OCI-LY1 (cell line): ENCODE data around the gene TRAFD1.

Experiments used
- H2AFZ ChIP-seq: fragments of 200-600 bp; sonication (generic), shearing (Covaris generic); 2 replicates; pipeline ENCODE4 v1.6.0; 2014; ENCODE audit warnings: antibody characterized with exemption, mild to moderate bottlenecking, low read length
- H3F3A ChIP-seq: fragments of 200-600 bp; sonication (generic), shearing (Covaris generic); 2 replicates; pipeline ENCODE4 v1.6.0; 2014; ENCODE audit warnings: mild to moderate bottlenecking, antibody characterized with exemption, low read length, moderate library complexity; ENCODE audit not compliant: insufficient read depth
- H3K27ac ChIP-seq: fragments of 200-600 bp; sonication (generic); 2 replicates; pipeline ENCODE4 v1.5.1; 2014; ENCODE audit warnings: low read length, mixed run types, mild to moderate bottlenecking, low read depth; ENCODE audit not compliant: poor library complexity, severe bottlenecking
- H3K27me3 ChIP-seq: fragments of 200-600 bp; sonication (generic); 2 replicates; pipeline ENCODE4 v1.6.0; 2014; ENCODE audit warnings: antibody characterized with exemption, mild to moderate bottlenecking, low read length, moderate library complexity; ENCODE audit not compliant: insufficient read depth
- H3K36me3 ChIP-seq: fragments of 200-600 bp; sonication (generic); 2 replicates; pipeline ENCODE4 v1.6.1; 2014; ENCODE audit warnings: mild to moderate bottlenecking, antibody characterized with exemption, low read length, moderate library complexity, mixed read lengths; ENCODE audit not compliant: insufficient read depth
- H3K4me1 ChIP-seq: fragments of 200-600 bp; sonication (generic); 2 replicates; pipeline ENCODE4 v1.5.1; 2014; ENCODE audit warnings: mild to moderate bottlenecking, low read length, moderate library complexity; ENCODE audit not compliant: insufficient read depth, severe bottlenecking
- H3K4me2 ChIP-seq: fragments of 200-600 bp; sonication (generic), shearing (Covaris generic); 2 replicates; pipeline ENCODE4 v1.6.1; 2014; ENCODE audit warnings: low read length
- H3K4me3 ChIP-seq: fragments of 200-600 bp; sonication (generic); 2 replicates; pipeline ENCODE4 v1.5.1; 2014; ENCODE audit warnings: low read length, low read depth, mild to moderate bottlenecking, mixed read lengths; ENCODE audit not compliant: poor library complexity, severe bottlenecking
- H3K79me2 ChIP-seq: fragments of 200-600 bp; shearing (Covaris generic); 2 replicates; pipeline ENCODE4 v1.6.1; 2016; ENCODE audit warnings: mixed run types, low read length, mixed read lengths; ENCODE audit not compliant: insufficient read depth
- H3K9ac ChIP-seq: fragments of 200-600 bp; sonication (generic), shearing (Covaris generic); 2 replicates; pipeline ENCODE4 v1.6.1; 2014; ENCODE audit warnings: mild to moderate bottlenecking, low read length, mixed read lengths
- H3K9me2 ChIP-seq: fragments of 200-600 bp; sonication (generic), shearing (Covaris generic); 2 replicates; pipeline ENCODE4 v1.6.1; 2014; ENCODE audit warnings: low read depth, mild to moderate bottlenecking, low read length, mixed read lengths
- H3K9me3 ChIP-seq: fragments of 200-600 bp; shearing (Covaris generic); 2 replicates; pipeline ENCODE4 v1.6.1; 2014; ENCODE audit warnings: low read length, mixed read lengths
- H4K20me1 ChIP-seq: fragments of 200-600 bp; sonication (generic), shearing (Covaris generic); 2 replicates; pipeline ENCODE4 v1.6.0; 2016; ENCODE audit warnings: mild to moderate bottlenecking, low read length; ENCODE audit not compliant: insufficient read depth
- EZH2 ChIP-seq: fragments of 200-600 bp; sonication (generic), shearing (Covaris generic); IDR thresholded peaks from 2 replicates; pipeline ENCODE4 v1.8.0; 2017; ENCODE audit warnings: borderline replicate concordance, mixed run types, mild to moderate bottlenecking, antibody characterized with exemption, low read length, moderate library complexity, mixed read lengths
- TF ChIP-seq, protein P1 (sequence below): fragments of 200-600 bp; sonication (generic), shearing (Covaris generic); IDR thresholded peaks from 2 replicates; pipeline ENCODE4 v1.5.1; 2017; ENCODE audit warnings: mild to moderate bottlenecking, antibody characterized with exemption, low read length, moderate library complexity, mixed read lengths

The TRAFD1 gene

DNA sequence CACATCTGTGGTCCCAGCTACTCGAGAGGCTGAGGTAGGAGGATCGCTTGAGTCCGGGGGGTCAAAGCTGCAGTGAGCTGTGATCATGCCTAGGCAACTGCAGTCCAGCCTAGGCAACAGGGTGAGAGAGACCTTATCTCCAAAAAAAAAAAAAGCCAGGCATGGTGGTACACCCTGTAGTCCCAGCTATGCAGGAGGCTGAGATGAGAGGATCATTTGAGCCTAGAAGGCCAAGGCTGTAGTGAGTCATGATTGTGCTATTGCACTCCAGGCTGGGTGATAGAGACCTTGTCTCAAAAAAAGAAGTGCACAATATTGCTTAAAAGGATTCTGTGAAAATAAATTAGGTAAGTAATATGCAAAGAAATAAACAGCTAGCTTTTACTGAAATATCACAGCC, 33.8 kb upstream of the TRAFD1 start:
- no peak overlapping the region for H3K4me2 ChIP-seq
- H3K9me2 ChIP-seq, result no peaks in the 10 kb centered on the region
- no peaks in the 10 kb centered on the region for H3K27me3 ChIP-seq
- H3F3A ChIP-seq, result no peaks in the 10 kb centered on the region; the same call in 1 of the 2 replicates
- H3K9ac ChIP-seq, result no peak overlapping the region
- no peak overlapping the region for H2AFZ ChIP-seq
- no peaks in the 10 kb centered on the region for H3K9me3 ChIP-seq
- H3K36me3 ChIP-seq, result peaks cover 87% of the 10 kb centered on the region
- TF ChIP-seq, protein P1, sequence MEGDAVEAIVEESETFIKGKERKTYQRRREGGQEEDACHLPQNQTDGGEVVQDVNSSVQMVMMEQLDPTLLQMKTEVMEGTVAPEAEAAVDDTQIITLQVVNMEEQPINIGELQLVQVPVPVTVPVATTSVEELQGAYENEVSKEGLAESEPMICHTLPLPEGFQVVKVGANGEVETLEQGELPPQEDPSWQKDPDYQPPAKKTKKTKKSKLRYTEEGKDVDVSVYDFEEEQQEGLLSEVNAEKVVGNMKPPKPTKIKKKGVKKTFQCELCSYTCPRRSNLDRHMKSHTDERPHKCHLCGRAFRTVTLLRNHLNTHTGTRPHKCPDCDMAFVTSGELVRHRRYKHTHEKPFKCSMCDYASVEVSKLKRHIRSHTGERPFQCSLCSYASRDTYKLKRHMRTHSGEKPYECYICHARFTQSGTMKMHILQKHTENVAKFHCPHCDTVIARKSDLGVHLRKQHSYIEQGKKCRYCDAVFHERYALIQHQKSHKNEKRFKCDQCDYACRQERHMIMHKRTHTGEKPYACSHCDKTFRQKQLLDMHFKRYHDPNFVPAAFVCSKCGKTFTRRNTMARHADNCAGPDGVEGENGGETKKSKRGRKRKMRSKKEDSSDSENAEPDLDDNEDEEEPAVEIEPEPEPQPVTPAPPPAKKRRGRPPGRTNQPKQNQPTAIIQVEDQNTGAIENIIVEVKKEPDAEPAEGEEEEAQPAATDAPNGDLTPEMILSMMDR, result no peak
- TF ChIP-seq EZH2, result no peak
- no peak overlapping the region for H3K27ac ChIP-seq
- H4K20me1 ChIP-seq, result no peaks in the 10 kb centered on the region
- no peaks in the 10 kb centered on the region for H3K4me1 ChIP-seq
- no peak overlapping the region for H3K4me3 ChIP-seq
- H3K79me2 ChIP-seq, result peaks cover 46% of the 10 kb centered on the region

DNA sequence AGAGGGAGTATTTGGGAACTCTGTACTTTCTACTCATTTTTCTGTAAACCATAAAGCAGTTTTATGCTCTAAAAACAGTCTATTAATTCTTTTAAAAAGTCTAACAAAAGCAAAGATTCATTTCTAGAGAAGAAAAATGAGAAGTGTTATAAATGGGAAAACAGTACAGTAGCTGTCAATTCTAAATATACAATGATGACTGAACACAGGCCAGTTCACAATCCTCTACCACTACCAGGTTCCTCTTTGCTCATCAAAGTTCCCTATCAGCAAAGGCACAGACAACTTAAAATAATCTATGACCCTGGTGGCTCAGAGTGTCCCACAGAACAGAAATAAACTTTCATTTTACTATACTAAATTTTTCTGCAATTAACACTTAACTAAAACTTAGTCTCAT, 29.3 kb upstream of the TRAFD1 start:
- no peak overlapping the region for H3K4me3 ChIP-seq
- H3K4me2 ChIP-seq, result no peak overlapping the region
- H3K9ac ChIP-seq, result no peak overlapping the region
- no peaks in the 10 kb centered on the region for H3K9me3 ChIP-seq
- H3K27me3 ChIP-seq, result no peaks in the 10 kb centered on the region
- peaks cover 84% of the 10 kb centered on the region for H3K36me3 ChIP-seq
- no peak overlapping the region for H3K27ac ChIP-seq
- H2AFZ ChIP-seq, result no peak overlapping the region
- no peaks in the 10 kb centered on the region for H3F3A ChIP-seq
- no peak for TF ChIP-seq EZH2
- TF ChIP-seq, protein P1, result no peak
- H3K4me1 ChIP-seq, result no peaks in the 10 kb centered on the region
- no peaks in the 10 kb centered on the region for H3K9me2 ChIP-seq
- peaks cover 73% of the 10 kb centered on the region for H3K79me2 ChIP-seq
- H4K20me1 ChIP-seq, result no peaks in the 10 kb centered on the region

DNA sequence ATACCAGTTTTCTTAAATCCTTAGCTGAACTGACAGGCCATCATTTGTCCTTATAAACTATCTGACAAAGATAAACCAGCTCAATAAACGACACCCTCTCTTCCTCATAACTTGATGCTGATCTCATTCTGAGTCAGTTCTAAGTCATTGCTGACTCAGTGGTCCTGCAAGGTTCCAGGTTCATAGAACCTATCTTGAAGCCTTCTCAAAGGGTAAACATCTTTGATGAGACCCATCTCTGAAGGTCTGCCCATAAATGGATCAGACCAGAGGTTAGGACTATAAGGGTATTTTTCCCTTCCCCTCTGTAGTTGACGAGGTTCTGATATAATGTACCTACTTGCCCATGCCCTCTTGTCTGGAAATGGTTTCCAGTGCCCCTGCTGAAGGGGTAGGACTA, 28.7 kb upstream of the TRAFD1 start:
- no peaks in the 10 kb centered on the region for H3F3A ChIP-seq
- no peaks in the 10 kb centered on the region for H3K9me2 ChIP-seq
- no peak overlapping the region for H3K27ac ChIP-seq
- H4K20me1 ChIP-seq, result no peaks in the 10 kb centered on the region
- no peaks in the 10 kb centered on the region for H3K27me3 ChIP-seq
- H3K36me3 ChIP-seq, result peaks cover 84% of the 10 kb centered on the region
- no peaks in the 10 kb centered on the region for H3K9me3 ChIP-seq
- no peak overlapping the region for H2AFZ ChIP-seq
- TF ChIP-seq, protein P1, result no peak
- no peak for TF ChIP-seq EZH2
- H3K4me3 ChIP-seq, result no peak overlapping the region
- no peak overlapping the region for H3K4me2 ChIP-seq
- no peak overlapping the region for H3K9ac ChIP-seq
- no peaks in the 10 kb centered on the region for H3K4me1 ChIP-seq
- peaks cover 76% of the 10 kb centered on the region for H3K79me2 ChIP-seq
